Esophagus squamous epithelium (tissue), 5 donors: ENCODE results near the gene NEDD4L. TPM values are rescaled to one million over a fixed set of nuclear protein-coding genes. Genes with fewer than 3 reads are reported as not detected.

ENCODE experiments used
- DNase-seq: peaks from one replicate; lab custom pipeline; 2025; lab: John Stamatoyannopoulos, UW
- H3K27ac ChIP-seq, 4 donors: fragments of 200-600 bp; sonication (generic); one replicate each; pipeline ENCODE4 v1.5.1; 2016 to 2019; ENCODE audit warnings: mild to moderate bottlenecking in 1 of 4
- H3K27me3 ChIP-seq, 4 donors: fragments of 200-600 bp; sonication (generic); 1 replicate in 3 of 4; 2 replicates in 1 of 4; pipeline versions ENCODE4 v1.5.1 to v1.6.0; 2017 to 2021; ENCODE audit warnings: antibody characterized with exemption in 1 of 4
- H3K36me3 ChIP-seq, 3 donors: fragments of 200-600 bp; sonication (generic); one replicate each; pipeline ENCODE4 v1.5.1; 2016 to 2019
- H3K4me1 ChIP-seq, 3 donors: fragments of 200-600 bp; sonication (generic); one replicate each; pipeline ENCODE4 v1.5.1; 2017 to 2019
- H3K4me3 ChIP-seq, 4 donors: fragments of 200-600 bp; sonication (generic); 1 replicate in 3 of 4; 2 replicates in 1 of 4; pipeline ENCODE4 v1.5.1; 2016 to 2019; ENCODE audit warnings: mild to moderate bottlenecking in 2 of 4, moderate library complexity in 1 of 4
- H3K9me3 ChIP-seq, 3 donors: fragments of 200-600 bp; sonication (generic); one replicate each; pipeline ENCODE4 v1.5.1; 2016 to 2019
- POLR2A ChIP-seq, 4 donors: fragments of 450-650 bp; IDR thresholded peaks; one replicate each; pipeline ENCODE4 v1.6.1; 2017; ENCODE audit warnings: antibody characterized with exemption in 4 of 4, mild to moderate bottlenecking in 4 of 4, moderate library complexity in 3 of 4
- WGBS, 2 donors: methylation state at CpG; one replicate each; pipeline ENCODE4 v1.1.5; 2018; 5-methylcytosine and 5-hydroxymethylcytosine counted together
- intact Hi-C: fragments of 100-400 bp; cut with DNase I; formaldehyde crosslinking; loops from one replicate; pipeline ENCODE4 v1.15.0; 2022
- total RNA-seq, 4 donors: library from RNA; depleted of rRNA; stranded (reverse); fragments of >200 nt; gene quantifications; one replicate each; pipeline ENCODE4 v1.1.0, GENCODE V29; 2016
- TF ChIP-seq, protein P1 (sequence below), 6 experiments: fragments of 450-650 bp in 4 of 6; fragments of 200-600 bp in 2 of 6; sonication (generic) in 2 of 6; IDR thresholded peaks; one replicate each; pipeline ENCODE4 v1.5.1; 2016 to 2019; ENCODE audit warnings: antibody characterized with exemption in 6 of 6, mild to moderate bottlenecking in 4 of 6, moderate library complexity in 4 of 6
- donor health status: DM: yes; HTN: yes; CAD: no.

NEDD4L gene
- total RNA-seq, 4 donors from 2014 or later: 17.0 to 27.6 (median 21.9) TPM

DNA sequence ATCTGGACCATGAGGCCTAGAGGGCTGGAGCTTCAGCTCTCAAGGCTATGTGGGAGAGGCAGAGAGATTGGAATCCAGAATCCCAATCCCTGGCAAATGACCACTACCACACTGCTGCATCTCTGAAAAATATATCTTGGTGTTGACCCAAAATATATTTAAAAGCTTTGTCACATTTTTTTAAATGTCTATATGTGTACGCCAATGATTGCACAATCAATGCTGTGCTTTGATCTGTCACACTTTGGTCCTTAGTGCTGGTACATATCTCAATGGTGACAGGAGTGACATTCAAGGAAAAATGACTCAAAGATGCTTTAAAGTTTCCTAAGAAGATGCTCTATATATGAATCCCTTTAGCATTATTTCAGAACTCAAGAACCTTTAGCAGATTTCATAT is 31.7 kb upstream of the NEDD4L start:
- no peak for DNase-seq
- H3K9me3 ChIP-seq: no peaks in the 10 kb centered on the region
- 58 to 82% methylated on average over 1 of the region's 1 CpG for WGBS, 2 donors
- intact Hi-C loops: no loop called here
- peaks cover 0 to 22% (median 6%) of the 10 kb centered on the region in 3 donors for H3K4me1 ChIP-seq
- TF ChIP-seq POLR2A (IDR thresholded peaks at IDR 0.05): no peak
- TF ChIP-seq, protein P1, sequence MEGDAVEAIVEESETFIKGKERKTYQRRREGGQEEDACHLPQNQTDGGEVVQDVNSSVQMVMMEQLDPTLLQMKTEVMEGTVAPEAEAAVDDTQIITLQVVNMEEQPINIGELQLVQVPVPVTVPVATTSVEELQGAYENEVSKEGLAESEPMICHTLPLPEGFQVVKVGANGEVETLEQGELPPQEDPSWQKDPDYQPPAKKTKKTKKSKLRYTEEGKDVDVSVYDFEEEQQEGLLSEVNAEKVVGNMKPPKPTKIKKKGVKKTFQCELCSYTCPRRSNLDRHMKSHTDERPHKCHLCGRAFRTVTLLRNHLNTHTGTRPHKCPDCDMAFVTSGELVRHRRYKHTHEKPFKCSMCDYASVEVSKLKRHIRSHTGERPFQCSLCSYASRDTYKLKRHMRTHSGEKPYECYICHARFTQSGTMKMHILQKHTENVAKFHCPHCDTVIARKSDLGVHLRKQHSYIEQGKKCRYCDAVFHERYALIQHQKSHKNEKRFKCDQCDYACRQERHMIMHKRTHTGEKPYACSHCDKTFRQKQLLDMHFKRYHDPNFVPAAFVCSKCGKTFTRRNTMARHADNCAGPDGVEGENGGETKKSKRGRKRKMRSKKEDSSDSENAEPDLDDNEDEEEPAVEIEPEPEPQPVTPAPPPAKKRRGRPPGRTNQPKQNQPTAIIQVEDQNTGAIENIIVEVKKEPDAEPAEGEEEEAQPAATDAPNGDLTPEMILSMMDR (IDR thresholded peaks at IDR 0.05): no peak
- no peaks in the 10 kb centered on the region for H3K27me3 ChIP-seq
- H3K4me3 ChIP-seq: no peak overlapping the region
- no peaks in the 10 kb centered on the region for H3K36me3 ChIP-seq
- no peak overlapping the region for H3K27ac ChIP-seq

DNA sequence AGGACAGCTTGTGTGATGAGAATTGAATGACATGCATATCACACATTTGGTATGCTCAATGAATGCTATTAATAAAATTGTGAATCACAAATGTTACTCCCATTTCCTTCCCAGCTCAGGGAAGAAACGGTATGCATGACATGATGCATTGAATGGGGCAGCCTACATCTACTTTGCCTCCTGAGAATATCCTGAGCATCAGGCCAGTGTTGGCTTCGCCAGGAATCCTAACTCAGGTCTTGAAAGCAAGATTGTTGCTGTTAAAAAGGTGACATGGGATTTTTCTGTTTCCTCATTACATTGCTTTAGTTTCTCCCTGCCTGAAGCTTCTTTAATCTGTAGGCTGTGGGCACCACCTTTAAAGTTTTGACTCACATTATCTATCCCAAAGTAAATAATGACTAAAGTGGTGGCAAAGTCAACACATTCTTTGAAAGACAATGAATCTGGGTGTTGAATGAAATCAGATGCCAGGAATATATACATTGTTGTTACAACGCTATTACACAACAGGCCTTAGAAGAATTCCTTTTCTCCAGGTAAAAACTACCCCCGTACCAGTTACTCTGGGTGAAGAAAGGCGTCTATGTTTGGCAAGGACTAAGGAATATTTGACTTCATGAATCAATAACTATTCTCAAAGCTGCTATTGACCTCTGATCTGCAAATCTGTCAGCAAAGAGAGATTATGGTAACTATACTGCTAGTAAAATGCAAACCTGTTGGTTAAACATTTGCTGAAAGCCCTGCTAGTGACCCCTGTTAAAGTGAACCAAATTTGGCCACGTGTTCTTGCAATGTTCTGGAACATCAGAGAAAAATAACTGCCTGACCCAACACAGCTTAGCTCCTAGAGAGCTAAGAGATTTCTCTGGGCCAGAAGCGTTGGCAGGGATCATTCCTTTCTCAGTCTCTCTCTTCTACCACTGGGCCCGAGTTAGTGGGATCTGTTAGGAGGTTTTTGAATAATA is 30.5 kb upstream of the NEDD4L start:
- DNase-seq: no peak
- TF ChIP-seq POLR2A (IDR thresholded peaks at IDR 0.05): no peak
- TF ChIP-seq, protein P1 (IDR thresholded peaks at IDR 0.05): no peak
- intact Hi-C loops: no loop called here
- peak overlapping the region; percentile 19 to 77 (median 46) for H3K27ac ChIP-seq
- H3K9me3 ChIP-seq: no peaks in the 10 kb centered on the region
- H3K4me3 ChIP-seq: no peak overlapping the region
- H3K4me1 ChIP-seq: peaks cover 0 to 22% (median 6%) of the 10 kb centered on the region in 3 donors
- no peaks in the 10 kb centered on the region for H3K36me3 ChIP-seq
- H3K27me3 ChIP-seq: no peaks in the 10 kb centered on the region
- WGBS, 2 donors: 28 to 39% methylated on average over 8 of the region's 8 CpGs

DNA sequence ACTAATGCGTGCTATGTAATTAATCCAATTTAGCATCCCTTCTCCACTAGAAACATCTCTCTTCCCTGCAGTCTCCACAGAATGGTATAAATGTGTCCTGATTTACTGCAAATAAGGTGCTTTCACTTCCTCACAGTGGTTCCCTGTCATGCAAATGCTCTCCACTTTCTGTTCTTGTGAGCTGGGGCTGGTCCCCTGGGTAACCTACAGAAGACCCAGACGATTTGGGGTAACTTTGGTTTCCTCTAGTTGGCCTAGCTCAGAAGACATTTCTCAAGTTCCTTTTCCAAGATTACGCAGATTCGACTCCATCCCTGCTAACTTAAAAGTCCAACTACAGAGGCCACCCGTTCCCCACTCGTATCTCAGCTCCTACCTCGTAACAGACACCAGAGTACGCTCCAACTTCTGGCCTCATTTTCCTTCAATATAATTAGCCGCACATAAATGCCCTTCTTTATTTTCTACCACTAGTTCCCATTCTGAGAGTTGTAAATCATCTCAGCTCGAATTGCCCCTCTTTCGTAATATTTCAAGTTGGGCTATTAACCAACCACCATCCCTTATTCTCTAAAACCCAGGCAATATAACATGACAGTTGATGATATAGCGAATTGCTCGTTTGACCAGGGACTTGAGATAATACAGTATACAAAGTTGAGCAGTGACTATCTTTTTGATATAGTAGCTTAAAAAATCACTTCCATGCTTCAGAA is 28.8 kb upstream of the NEDD4L start:
- no peak overlapping the region for H3K4me3 ChIP-seq
- no peaks in the 10 kb centered on the region for H3K9me3 ChIP-seq
- H3K27me3 ChIP-seq: no peaks in the 10 kb centered on the region
- no peak overlapping the region for H3K27ac ChIP-seq
- H3K36me3 ChIP-seq: no peaks in the 10 kb centered on the region
- intact Hi-C loops: no loop called here
- DNase-seq: no peak
- TF ChIP-seq, protein P1 (IDR thresholded peaks at IDR 0.05): no peak
- TF ChIP-seq POLR2A (IDR thresholded peaks at IDR 0.05): no peak
- WGBS, 2 donors: 78 to 82% methylated on average over 13 of the region's 13 CpGs
- peaks cover 0 to 22% (median 6%) of the 10 kb centered on the region in 3 donors for H3K4me1 ChIP-seq

DNA sequence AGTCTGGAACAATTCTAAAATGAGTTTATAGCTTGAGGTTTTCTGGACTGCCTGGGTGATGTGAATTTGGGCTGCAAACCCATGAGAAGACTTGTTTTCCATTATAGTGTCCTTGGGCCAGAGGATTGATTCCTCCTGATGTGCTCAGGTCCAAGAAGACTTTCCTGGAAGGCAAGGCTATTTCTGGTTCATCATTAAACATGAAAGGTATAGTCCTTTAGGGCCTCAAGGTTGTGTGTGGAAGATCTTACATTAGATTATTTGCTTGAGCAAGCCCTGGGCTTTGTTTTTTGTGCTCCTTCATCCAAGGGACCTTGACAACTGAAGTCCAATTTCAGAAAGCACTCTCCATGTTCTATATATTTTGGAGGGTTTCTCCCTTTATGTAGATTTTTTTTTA is 26.8 kb upstream of the NEDD4L start:
- TF ChIP-seq POLR2A (IDR thresholded peaks at IDR 0.05): no peak
- TF ChIP-seq, protein P1 (IDR thresholded peaks at IDR 0.05): no peak
- H3K27ac ChIP-seq: no peak overlapping the region
- no peak overlapping the region for H3K4me3 ChIP-seq
- peaks cover 0 to 22% (median 6%) of the 10 kb centered on the region in 3 donors for H3K4me1 ChIP-seq
- no peaks in the 10 kb centered on the region for H3K27me3 ChIP-seq
- DNase-seq: no peak
- H3K9me3 ChIP-seq: no peaks in the 10 kb centered on the region
- intact Hi-C loops: no loop called here
- H3K36me3 ChIP-seq: no peaks in the 10 kb centered on the region
